ENCODE data around the gene CD82.

Gene CD82

DNA sequence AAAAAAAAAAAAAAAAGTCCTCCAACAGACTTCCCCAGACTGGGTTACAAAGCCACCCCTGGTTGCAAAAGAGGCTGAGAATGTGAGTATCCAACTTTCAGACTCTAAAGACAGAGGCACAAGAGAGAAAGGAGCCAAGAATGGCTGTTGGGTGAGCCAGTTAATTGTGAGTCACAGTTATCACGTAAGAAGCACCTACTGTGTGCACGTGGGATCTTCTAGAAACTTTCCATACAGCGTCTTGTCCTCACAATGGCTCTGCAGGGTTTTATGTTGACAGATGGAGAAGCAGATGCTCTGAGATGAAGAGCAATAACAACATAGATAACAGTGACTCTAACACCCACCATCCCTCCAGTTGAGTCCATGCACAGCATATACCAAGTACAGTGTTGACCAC, 41.0 kb downstream of the CD82 start:
- H3K27ac ChIP-seq: no peak overlapping the region
- H3K4me3 ChIP-seq (ENCODE audit: low read depth, low read length): no peak overlapping the region
- no peaks in the 10 kb centered on the region for H3K27me3 ChIP-seq (ENCODE audit: insufficient read depth, low read depth, severe bottlenecking)
- TF ChIP-seq CTCF (IDR thresholded peaks at IDR 0.05; ENCODE audit: low read depth, low read length): no peak
- no peak for DNase-seq
- no peaks in the 10 kb centered on the region for H3K36me3 ChIP-seq
- no peaks in the 10 kb centered on the region for H3K9me3 ChIP-seq (ENCODE audit: severe bottlenecking)

DNA sequence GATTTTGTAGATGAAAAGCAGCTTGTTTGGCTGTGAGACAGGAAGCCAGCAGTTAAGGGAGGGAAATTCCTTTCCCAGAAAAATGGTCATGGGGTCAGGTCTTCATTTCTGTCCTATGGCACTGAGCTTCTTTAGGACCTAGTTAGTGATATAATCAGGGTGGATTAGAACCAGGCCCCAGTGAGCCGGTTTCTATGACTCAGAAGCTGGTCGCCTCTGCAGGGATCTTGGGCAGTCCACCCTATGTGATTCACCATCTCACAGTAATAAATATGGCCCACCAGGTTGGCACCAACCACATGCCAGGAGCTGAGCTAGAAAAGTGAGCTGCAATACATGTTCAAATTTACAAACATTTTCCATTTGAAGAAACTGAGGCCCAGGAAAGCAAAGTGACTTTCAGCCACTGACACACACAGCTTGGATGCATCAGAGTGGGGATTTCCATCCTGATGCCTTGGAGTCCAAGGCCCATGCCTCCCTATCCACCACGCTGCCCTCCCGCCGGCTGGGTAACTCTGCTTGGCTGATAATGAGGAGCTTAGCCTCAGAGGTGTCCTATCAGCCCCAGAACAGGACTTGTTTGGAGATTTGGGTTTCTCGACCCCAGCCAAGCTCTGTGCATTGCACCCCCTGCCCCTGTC, 42.0 kb downstream of the CD82 start:
- no peak overlapping the region for H3K27ac ChIP-seq
- H3K36me3 ChIP-seq: no peaks in the 10 kb centered on the region
- DNase-seq: no peak
- no peak for TF ChIP-seq CTCF (IDR thresholded peaks at IDR 0.05; ENCODE audit: low read depth, low read length)
- H3K9me3 ChIP-seq (ENCODE audit: severe bottlenecking): no peaks in the 10 kb centered on the region
- no peak overlapping the region for H3K4me3 ChIP-seq (ENCODE audit: low read depth, low read length)
- H3K27me3 ChIP-seq (ENCODE audit: insufficient read depth, low read depth, severe bottlenecking): no peaks in the 10 kb centered on the region

GRCh38 chr11:44607987-44608386, 42.5 kb downstream of the CD82 start:
- H3K27ac ChIP-seq: no peak overlapping the region
- no peak overlapping the region for H3K4me3 ChIP-seq (ENCODE audit: low read depth, low read length)
- no peaks in the 10 kb centered on the region for H3K9me3 ChIP-seq (ENCODE audit: severe bottlenecking)
- no peaks in the 10 kb centered on the region for H3K36me3 ChIP-seq
- H3K27me3 ChIP-seq (ENCODE audit: insufficient read depth, low read depth, severe bottlenecking): no peaks in the 10 kb centered on the region
- TF ChIP-seq CTCF (IDR thresholded peaks at IDR 0.05; ENCODE audit: low read depth, low read length): no peak
- DNase-seq: no peak

DNA sequence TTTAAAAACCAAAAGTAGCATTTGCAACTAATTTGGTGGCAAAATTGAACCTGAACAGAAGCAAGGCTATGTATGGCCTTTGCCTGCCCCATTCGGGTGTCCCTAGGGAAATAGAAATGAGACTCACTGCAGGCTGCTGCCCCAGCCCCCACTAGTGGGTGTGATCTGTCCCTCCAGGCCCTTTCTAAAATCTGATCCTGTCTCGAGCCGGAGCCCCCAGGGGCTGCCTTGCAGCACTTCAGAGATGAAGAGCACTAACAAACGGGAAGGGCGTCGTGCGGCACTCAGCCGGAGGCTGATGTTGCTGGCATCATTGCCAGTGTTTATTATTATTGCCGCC, 43.2 kb downstream of the CD82 start:
- no peaks in the 10 kb centered on the region for H3K9me3 ChIP-seq (ENCODE audit: severe bottlenecking)
- H3K4me3 ChIP-seq (ENCODE audit: low read depth, low read length): no peak overlapping the region
- DNase-seq: no peak
- H3K36me3 ChIP-seq: no peaks in the 10 kb centered on the region
- TF ChIP-seq CTCF (IDR thresholded peaks at IDR 0.05; ENCODE audit: low read depth, low read length): no peak
- no peaks in the 10 kb centered on the region for H3K27me3 ChIP-seq (ENCODE audit: insufficient read depth, low read depth, severe bottlenecking)
- H3K27ac ChIP-seq: no peak overlapping the region

DNA sequence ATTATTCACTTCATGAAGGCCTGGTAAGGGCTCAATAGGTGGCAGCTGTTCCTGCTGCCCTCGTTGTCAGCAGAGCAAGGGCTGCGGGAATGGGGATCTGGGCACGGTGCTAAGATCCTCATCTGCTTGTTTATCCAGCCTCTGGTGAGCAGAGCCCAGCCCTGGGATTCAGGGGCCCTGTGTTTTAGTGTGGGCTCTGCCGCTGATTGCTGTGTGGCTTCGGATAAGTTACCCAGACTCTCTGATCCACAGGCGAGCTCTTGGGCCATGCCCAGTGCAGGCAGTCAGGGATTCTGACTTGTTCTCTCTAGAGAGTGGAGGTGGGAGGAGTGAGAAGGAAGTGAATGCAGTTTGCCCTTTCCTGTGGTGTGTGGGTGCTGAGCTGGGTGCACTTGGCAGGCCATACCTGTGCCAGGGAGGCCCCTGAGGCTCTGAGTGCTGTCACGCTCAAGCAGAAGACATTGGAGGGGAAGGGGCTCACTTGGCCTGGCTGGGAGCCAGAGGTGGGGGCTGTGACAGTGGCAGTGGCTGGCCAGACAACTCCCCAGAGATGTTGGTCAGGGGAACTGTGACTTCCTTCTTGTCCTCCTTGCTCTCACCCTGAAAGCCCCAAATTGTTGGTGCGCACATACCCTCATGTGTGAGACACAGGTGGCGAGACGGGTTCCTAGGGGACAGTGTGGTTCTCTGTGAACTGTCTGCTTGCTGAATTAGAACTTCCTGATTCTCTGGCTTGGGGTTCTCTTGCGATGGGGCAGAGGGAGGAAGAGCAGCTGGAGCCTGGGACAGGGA, 43.7 kb downstream of the CD82 start:
- H3K4me3 ChIP-seq (ENCODE audit: low read depth, low read length): no peak overlapping the region
- TF ChIP-seq CTCF (IDR thresholded peaks at IDR 0.05; ENCODE audit: low read depth, low read length): no peak
- no peaks in the 10 kb centered on the region for H3K9me3 ChIP-seq (ENCODE audit: severe bottlenecking)
- no peak overlapping the region for H3K27ac ChIP-seq
- no peaks in the 10 kb centered on the region for H3K36me3 ChIP-seq
- no peaks in the 10 kb centered on the region for H3K27me3 ChIP-seq (ENCODE audit: insufficient read depth, low read depth, severe bottlenecking)
- no peak for DNase-seq
